Panc1 (cell line): Measurements from ENCODE around the gene RETNLB.

Experiments used
- CTCF ChIP-seq: fragments of 450-650 bp; IDR thresholded peaks from 2 replicates; pipeline ENCODE4 v1.5.1; 2017; ENCODE audit warnings: mild to moderate bottlenecking
- POLR2AphosphoS5 ChIP-seq: IDR thresholded peaks from 2 replicates; pipeline ENCODE4 v1.6.1; 2012; ENCODE audit warnings: mild to moderate bottlenecking, low read depth, low read length, moderate library complexity
- REST ChIP-seq, 2 experiments: IDR thresholded peaks; 2 replicates each; pipeline ENCODE4 v1.6.1; 2011 to 2012; ENCODE audit warnings: low read depth in 2 of 2, control low read depth in 1 of 2, low read length in 1 of 2, mild to moderate bottlenecking in 1 of 2, moderate library complexity in 1 of 2; ENCODE audit not compliant: insufficient read depth in 1 of 2
- SIN3A ChIP-seq: IDR thresholded peaks from 2 replicates; pipeline ENCODE4 v1.6.1; 2012; ENCODE audit warnings: low read depth, mild to moderate bottlenecking, low read length, moderate library complexity, borderline replicate concordance; ENCODE audit not compliant: insufficient read depth
- TCF7L2 ChIP-seq: IDR thresholded peaks from 2 replicates; pipeline ENCODE4 v1.6.1; 2011; ENCODE audit warnings: mild to moderate bottlenecking, low read depth, low read length, inconsistent platforms

GRCh38 chr3:108791473-108791872 is 34.3 kb upstream of the RETNLB start:
- TF ChIP-seq CTCF (no peak), REST (IDR thresholded peaks at IDR 0.05; ENCODE audit: insufficient read depth in 1 of 2, low read depth in 2 of 2, low read length in 1 of 2) (no peak), SIN3A (no peak), POLR2AphosphoS5 (no peak), TCF7L2 (no peak)
